Activated gamma-delta T cell treated with Interleukin-2 at 50 U/mL for 16 hours (primary cell): ENCODE measurements around the gene PAM16.
"Not testable (repeated sequence)": the region's sequence is repeated elsewhere in the genome, so short reads cannot be mapped to it uniquely, and the experiment has no call there.

ENCODE experiments used
- DNase-seq: peaks from one replicate; pipeline ENCODE4 v3.0.0-alpha.2; 2020

The PAM16 gene

GRCh38 chr16:4350365-4350786 lies 745 bp downstream of the PAM16 start:
- DNase-seq: no peak

GRCh38 chr16:4349332-4349731 lies 1.8 kb downstream of the PAM16 start:
- DNase-seq: no peak

GRCh38 chr16:4347765-4348509 lies 3.2 kb downstream of the PAM16 start:
- no peak for DNase-seq

GRCh38 chr16:4347010-4347409 lies 4.1 kb downstream of the PAM16 start:
- DNase-seq: no peak

GRCh38 chr16:4345836-4346781 lies 5.0 kb downstream of the PAM16 start:
- no peak for DNase-seq

- DNase-seq: no peak
Observed at GRCh38 chr16:4344983-4345835, 5.9 kb downstream of the PAM16 start.

- not testable (repeated sequence) for DNase-seq
Observed at GRCh38 chr16:4344300-4344982, 6.7 kb downstream of the PAM16 start.

- no peak for DNase-seq
Observed at GRCh38 chr16:4342866-4343744, 8.0 kb downstream of the PAM16 start.

- DNase-seq: no peak
Observed at GRCh38 chr16:4341250-4341649, 9.9 kb downstream of the PAM16 start.

GRCh38 chr16:4340443-4340842 lies 10.7 kb downstream of the PAM16 start:
- DNase-seq: no peak

- no peak for DNase-seq
Observed at GRCh38 chr16:4339909-4340308, 11.2 kb downstream of the PAM16 start.

GRCh38 chr16:4339455-4339854 lies 11.7 kb downstream of the PAM16 start:
- DNase-seq: no peak

- DNase-seq: no peak
Observed at GRCh38 chr16:4338712-4339299, 12.3 kb downstream of the PAM16 start.

GRCh38 chr16:4338125-4338582 lies 13.0 kb downstream of the PAM16 start:
- no peak for DNase-seq

- no peak for DNase-seq
Observed at GRCh38 chr16:4337540-4338088, 13.5 kb downstream of the PAM16 start.

GRCh38 chr16:4336701-4337539 lies 14.2 kb downstream of the PAM16 start:
- DNase-seq: no peak

GRCh38 chr16:4334724-4335495 lies 16.2 kb downstream of the PAM16 start:
- DNase-seq: no peak

- not testable (repeated sequence) for DNase-seq
Observed at GRCh38 chr16:4333714-4334113, 17.4 kb downstream of the PAM16 start.

- DNase-seq: no peak
Observed at GRCh38 chr16:4333308-4333638, 17.8 kb downstream of the PAM16 start.
